ENCODE results near the gene STIMATE. TPM values are rescaled to one million over a fixed set of nuclear protein-coding genes. Genes with fewer than 3 reads are reported as not detected.

STIMATE gene
- polyA plus RNA-seq, 1 of the 3 experiments (the other 2 are of a cell fraction), result 9.3 TPM

DNA sequence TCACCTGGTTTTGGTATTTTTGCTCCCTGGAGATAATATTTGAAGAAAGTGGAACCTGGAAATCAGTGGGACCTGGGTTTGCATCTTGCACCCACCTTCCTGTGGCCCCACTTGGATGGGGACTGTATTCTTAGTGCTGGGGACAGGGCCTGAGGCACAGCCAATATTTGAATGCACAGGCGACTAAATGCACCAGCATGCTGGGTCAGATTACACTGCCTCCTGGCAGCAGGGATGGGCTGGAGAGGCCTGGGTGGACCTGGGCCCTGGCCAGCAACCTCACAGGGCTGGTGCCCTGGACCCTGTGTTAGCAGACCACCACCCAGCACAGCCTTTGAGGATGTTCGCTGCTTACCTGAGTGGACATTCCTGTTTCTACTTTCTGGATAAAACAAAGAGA lies 77.4 kb downstream of the STIMATE start (continued):
- TF ChIP-seq, protein P1, sequence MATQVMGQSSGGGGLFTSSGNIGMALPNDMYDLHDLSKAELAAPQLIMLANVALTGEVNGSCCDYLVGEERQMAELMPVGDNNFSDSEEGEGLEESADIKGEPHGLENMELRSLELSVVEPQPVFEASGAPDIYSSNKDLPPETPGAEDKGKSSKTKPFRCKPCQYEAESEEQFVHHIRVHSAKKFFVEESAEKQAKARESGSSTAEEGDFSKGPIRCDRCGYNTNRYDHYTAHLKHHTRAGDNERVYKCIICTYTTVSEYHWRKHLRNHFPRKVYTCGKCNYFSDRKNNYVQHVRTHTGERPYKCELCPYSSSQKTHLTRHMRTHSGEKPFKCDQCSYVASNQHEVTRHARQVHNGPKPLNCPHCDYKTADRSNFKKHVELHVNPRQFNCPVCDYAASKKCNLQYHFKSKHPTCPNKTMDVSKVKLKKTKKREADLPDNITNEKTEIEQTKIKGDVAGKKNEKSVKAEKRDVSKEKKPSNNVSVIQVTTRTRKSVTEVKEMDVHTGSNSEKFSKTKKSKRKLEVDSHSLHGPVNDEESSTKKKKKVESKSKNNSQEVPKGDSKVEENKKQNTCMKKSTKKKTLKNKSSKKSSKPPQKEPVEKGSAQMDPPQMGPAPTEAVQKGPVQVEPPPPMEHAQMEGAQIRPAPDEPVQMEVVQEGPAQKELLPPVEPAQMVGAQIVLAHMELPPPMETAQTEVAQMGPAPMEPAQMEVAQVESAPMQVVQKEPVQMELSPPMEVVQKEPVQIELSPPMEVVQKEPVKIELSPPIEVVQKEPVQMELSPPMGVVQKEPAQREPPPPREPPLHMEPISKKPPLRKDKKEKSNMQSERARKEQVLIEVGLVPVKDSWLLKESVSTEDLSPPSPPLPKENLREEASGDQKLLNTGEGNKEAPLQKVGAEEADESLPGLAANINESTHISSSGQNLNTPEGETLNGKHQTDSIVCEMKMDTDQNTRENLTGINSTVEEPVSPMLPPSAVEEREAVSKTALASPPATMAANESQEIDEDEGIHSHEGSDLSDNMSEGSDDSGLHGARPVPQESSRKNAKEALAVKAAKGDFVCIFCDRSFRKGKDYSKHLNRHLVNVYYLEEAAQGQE (IDR thresholded peaks at IDR 0.05; ENCODE audit: low read depth, low read length), result no peak
- TF ChIP-seq JUND (IDR thresholded peaks at IDR 0.05) (no peak), FOSL2 (IDR thresholded peaks at IDR 0.05; ENCODE audit: borderline replicate concordance, low read depth) (no peak), TCF12 (IDR thresholded peaks at IDR 0.05) (no peak), EZH2phosphoT487 (IDR thresholded peaks at IDR 0.05; ENCODE audit: borderline replicate concordance, low read depth) (no peak), FOXM1 (IDR thresholded peaks at IDR 0.05; ENCODE audit: low read depth) (no peak), SIN3A (IDR thresholded peaks at IDR 0.05; ENCODE audit: borderline replicate concordance, low read depth, low read length) (no peak), SMC3 (IDR thresholded peaks at IDR 0.05; ENCODE audit: low read depth, low read length) (no peak), MEF2A (IDR thresholded peaks at IDR 0.05; ENCODE audit: borderline replicate concordance, low read depth) (no peak), TEAD4 (IDR thresholded peaks at IDR 0.05; ENCODE audit: borderline replicate concordance, insufficient read depth) (no peak)
- TF ChIP-seq, protein P2, sequence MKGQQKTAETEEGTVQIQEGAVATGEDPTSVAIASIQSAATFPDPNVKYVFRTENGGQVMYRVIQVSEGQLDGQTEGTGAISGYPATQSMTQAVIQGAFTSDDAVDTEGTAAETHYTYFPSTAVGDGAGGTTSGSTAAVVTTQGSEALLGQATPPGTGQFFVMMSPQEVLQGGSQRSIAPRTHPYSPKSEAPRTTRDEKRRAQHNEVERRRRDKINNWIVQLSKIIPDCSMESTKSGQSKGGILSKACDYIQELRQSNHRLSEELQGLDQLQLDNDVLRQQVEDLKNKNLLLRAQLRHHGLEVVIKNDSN (IDR thresholded peaks at IDR 0.05; ENCODE audit: borderline replicate concordance, low read depth), result no peak
- TF ChIP-seq, protein P3, sequence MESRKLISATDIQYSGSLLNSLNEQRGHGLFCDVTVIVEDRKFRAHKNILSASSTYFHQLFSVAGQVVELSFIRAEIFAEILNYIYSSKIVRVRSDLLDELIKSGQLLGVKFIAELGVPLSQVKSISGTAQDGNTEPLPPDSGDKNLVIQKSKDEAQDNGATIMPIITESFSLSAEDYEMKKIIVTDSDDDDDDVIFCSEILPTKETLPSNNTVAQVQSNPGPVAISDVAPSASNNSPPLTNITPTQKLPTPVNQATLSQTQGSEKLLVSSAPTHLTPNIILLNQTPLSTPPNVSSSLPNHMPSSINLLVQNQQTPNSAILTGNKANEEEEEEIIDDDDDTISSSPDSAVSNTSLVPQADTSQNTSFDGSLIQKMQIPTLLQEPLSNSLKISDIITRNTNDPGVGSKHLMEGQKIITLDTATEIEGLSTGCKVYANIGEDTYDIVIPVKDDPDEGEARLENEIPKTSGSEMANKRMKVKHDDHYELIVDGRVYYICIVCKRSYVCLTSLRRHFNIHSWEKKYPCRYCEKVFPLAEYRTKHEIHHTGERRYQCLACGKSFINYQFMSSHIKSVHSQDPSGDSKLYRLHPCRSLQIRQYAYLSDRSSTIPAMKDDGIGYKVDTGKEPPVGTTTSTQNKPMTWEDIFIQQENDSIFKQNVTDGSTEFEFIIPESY (IDR thresholded peaks at IDR 0.05; ENCODE audit: borderline replicate concordance, low read depth), result no peak
- TF ChIP-seq, protein P4, sequence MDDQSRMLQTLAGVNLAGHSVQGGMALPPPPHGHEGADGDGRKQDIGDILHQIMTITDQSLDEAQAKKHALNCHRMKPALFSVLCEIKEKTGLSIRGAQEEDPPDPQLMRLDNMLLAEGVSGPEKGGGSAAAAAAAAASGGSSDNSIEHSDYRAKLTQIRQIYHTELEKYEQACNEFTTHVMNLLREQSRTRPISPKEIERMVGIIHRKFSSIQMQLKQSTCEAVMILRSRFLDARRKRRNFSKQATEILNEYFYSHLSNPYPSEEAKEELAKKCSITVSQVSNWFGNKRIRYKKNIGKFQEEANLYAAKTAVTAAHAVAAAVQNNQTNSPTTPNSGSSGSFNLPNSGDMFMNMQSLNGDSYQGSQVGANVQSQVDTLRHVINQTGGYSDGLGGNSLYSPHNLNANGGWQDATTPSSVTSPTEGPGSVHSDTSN (IDR thresholded peaks at IDR 0.05), result no peak

DNA sequence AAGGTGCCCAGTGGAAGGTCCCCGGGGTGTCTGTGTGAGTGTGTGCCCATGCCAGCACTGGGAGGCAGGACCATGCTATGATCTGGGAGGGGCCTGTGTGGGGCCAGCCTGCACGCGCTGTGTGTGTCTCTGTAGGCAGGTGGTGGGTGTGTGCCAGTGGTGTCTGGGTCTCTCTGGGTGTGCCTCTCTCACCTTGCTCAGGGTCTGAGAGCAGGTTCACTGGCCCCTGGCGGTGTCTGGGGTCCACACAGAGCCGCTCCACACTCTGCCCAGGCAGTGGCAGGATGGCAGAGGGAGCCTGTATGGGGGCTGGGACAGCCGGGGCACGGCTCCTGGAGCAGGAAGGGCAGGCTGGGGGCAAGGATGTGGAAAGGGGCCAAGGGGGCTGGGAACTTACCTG lies 79.5 kb downstream of the STIMATE start:
- no peak overlapping the region for H3K27ac ChIP-seq (ENCODE audit: low read depth in 2 of 2, low read length in 1 of 2)
- no peaks in the 10 kb centered on the region for H3F3A ChIP-seq (replicated peaks; ENCODE audit: insufficient read depth)
- H3K9me3 ChIP-seq, result no peaks in the 10 kb centered on the region
- DNase-seq, result no peak
- no peaks in the 10 kb centered on the region for H3K79me2 ChIP-seq (ENCODE audit: insufficient read depth)
- no peak overlapping the region for H2AFZ ChIP-seq (ENCODE audit: low read depth)
- H3K36me3 ChIP-seq (replicated peaks in 1 of 2; ENCODE audit: control insufficient read depth in 1 of 2, insufficient read depth in 2 of 2, low read length in 1 of 2), result no peaks in the 10 kb centered on the region
- H3K4me1 ChIP-seq (ENCODE audit: control insufficient read depth in 1 of 2, insufficient read depth in 2 of 2, low read depth in 1 of 2, low read length in 1 of 2), result no peaks in the 10 kb centered on the region; a peak in 1 of 4 replicates
- no peaks in the 10 kb centered on the region for H4K20me1 ChIP-seq (ENCODE audit: insufficient read depth)
- 84% methylated on average over 2 of the region's 7 CpGs for WGBS (ENCODE audit: low lambda C conversion rate)
- H3K4me2 ChIP-seq, result no peak overlapping the region
- no peak overlapping the region for H3K4me3 ChIP-seq (ENCODE audit: low read depth in 2 of 2, low read length in 1 of 2)
- no peak overlapping the region for H3K9ac ChIP-seq
- POLR2A ChIA-PET, result no interaction called here
- no peaks in the 10 kb centered on the region for H3K27me3 ChIP-seq (ENCODE audit: insufficient read depth)
- CTCF ChIA-PET, result interaction anchor here (1.8 kb wide), 1 partner anchor 28 kb away, joined by 5 read pairs; no protein-coding TSS in a partner anchor
- H3K9me2 ChIP-seq, result no peaks in the 10 kb centered on the region
- TF ChIP-seq, protein P5, sequence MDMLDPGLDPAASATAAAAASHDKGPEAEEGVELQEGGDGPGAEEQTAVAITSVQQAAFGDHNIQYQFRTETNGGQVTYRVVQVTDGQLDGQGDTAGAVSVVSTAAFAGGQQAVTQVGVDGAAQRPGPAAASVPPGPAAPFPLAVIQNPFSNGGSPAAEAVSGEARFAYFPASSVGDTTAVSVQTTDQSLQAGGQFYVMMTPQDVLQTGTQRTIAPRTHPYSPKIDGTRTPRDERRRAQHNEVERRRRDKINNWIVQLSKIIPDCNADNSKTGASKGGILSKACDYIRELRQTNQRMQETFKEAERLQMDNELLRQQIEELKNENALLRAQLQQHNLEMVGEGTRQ (IDR thresholded peaks at IDR 0.05; ENCODE audit: borderline replicate concordance, low read depth, low read length), result no peak
- no peak for TF ChIP-seq TEAD4 (IDR thresholded peaks at IDR 0.05; ENCODE audit: borderline replicate concordance, insufficient read depth)
- no peak for TF ChIP-seq EZH2phosphoT487 (IDR thresholded peaks at IDR 0.05; ENCODE audit: borderline replicate concordance, low read depth)
- TF ChIP-seq JUND (IDR thresholded peaks at IDR 0.05), result no peak
- TF ChIP-seq RFX5 (IDR thresholded peaks at IDR 0.05; ENCODE audit: low read length), result no peak
- TF ChIP-seq, protein P2 (IDR thresholded peaks at IDR 0.05; ENCODE audit: borderline replicate concordance, low read depth), result no peak
- TF ChIP-seq TCF12 (IDR thresholded peaks at IDR 0.05), result no peak
- TF ChIP-seq, protein P1 (IDR thresholded peaks at IDR 0.05; ENCODE audit: low read depth, low read length), result no peak
- TF ChIP-seq FOXM1 (IDR thresholded peaks at IDR 0.05; ENCODE audit: low read depth), result no peak
- no peak for TF ChIP-seq GATA2 (CRISPR knock-in tag; IDR thresholded peaks at IDR 0.05)
